Endothelial cell of umbilical vein (primary cell): Measurements from ENCODE around the gene TRAPPC10. TPM values are rescaled to one million over a fixed set of nuclear protein-coding genes. Genes with fewer than 3 reads are reported as not detected.

ENCODE experiments used
- BruUV-seq: library from RNA; stranded (reverse); fragments of 400-500 nt; replicated peaks from 2 replicates; lab custom pipeline; 2021; lab: Mats Ljungman, UMichigan
- CTCF ChIA-PET: fragments of 300-600, 350-600 bp; sonication (Branson Sonifier 250); formaldehyde crosslinking; loops from one replicate; lab custom pipeline; 2021; ENCODE audit warnings: antibody characterized with exemption, inconsistent platforms; lab: Charles Lee
- POLR2A ChIA-PET: fragments of 300-600, 350-600 bp; sonication (Branson Sonifier 250); formaldehyde crosslinking; loops from one replicate; lab custom pipeline; 2021; ENCODE audit warnings: antibody characterized with exemption, inconsistent platforms; lab: Charles Lee
- DNase-seq: peaks from one replicate; pipeline ENCODE4 v3.0.0-alpha.2; 2011; ENCODE audit warnings: low read depth, low spot score
- FAIRE-seq: peaks from 2 replicates; lab custom pipeline; 2011; peaks lifted over from hg19 to GRCh38; lab: Jason Lieb, UNC
- H2AFZ ChIP-seq: 2 replicates; pipeline ENCODE4 v1.6.0; 2012; ENCODE audit warnings: low read depth, low read length, control low read depth, inconsistent platforms
- H3K27ac ChIP-seq: 2 replicates; pipeline ENCODE4 v1.5.1; 2011; ENCODE audit warnings: low read depth, mild to moderate bottlenecking, control low read depth, low read length, moderate library complexity; ENCODE audit not compliant: insufficient read depth
- H3K27me3 ChIP-seq, 2 experiments: 2 replicates each; pipeline versions ENCODE4 v1.6.0 to v1.6.1; 2011; ENCODE audit warnings: low read length in 2 of 2, mixed read lengths in 1 of 2; ENCODE audit not compliant: control insufficient read depth in 2 of 2, insufficient read depth in 2 of 2
- H3K36me3 ChIP-seq, 2 experiments: 2 replicates in 1 of 2; 3 replicates in 1 of 2; pipeline ENCODE4 v1.5.1; 2011; ENCODE audit warnings: low read length in 2 of 2, mild to moderate bottlenecking in 1 of 2, moderate library complexity in 1 of 2; ENCODE audit not compliant: control insufficient read depth in 2 of 2, insufficient read depth in 2 of 2; ENCODE audit errors: extremely low read depth in 1 of 2
- H3K4me1 ChIP-seq: 3 replicates; pipeline ENCODE4 v1.5.1; 2011; ENCODE audit warnings: mild to moderate bottlenecking, low read length; ENCODE audit not compliant: control insufficient read depth, insufficient read depth; ENCODE audit errors: extremely low read depth
- H3K4me2 ChIP-seq: 2 replicates; pipeline ENCODE4 v1.6.1; 2011; ENCODE audit warnings: low read length, control low read depth, mixed read lengths; ENCODE audit not compliant: insufficient read depth
- H3K4me3 ChIP-seq, 3 experiments: fragments of 200-600 bp in 1 of 3; sonication (generic), shearing (Covaris generic) in 1 of 3; replicated peaks in 1 of 3; 2 replicates each; pipeline ENCODE4 v1.5.1; 2011 to 2016; ENCODE audit warnings: control low read depth in 3 of 3, low read length in 3 of 3, mild to moderate bottlenecking in 2 of 3, inconsistent platforms in 1 of 3, low read depth in 1 of 3, moderate library complexity in 1 of 3; ENCODE audit not compliant: insufficient read depth in 1 of 3
- H3K79me2 ChIP-seq: 2 replicates; pipeline ENCODE4 v1.6.0; 2012; ENCODE audit warnings: low read length, inconsistent platforms; ENCODE audit not compliant: control insufficient read depth, insufficient read depth
- H3K9ac ChIP-seq: replicated peaks from 2 replicates; pipeline ENCODE3; 2011; ENCODE audit warnings: low read length, control low read depth; ENCODE audit not compliant: insufficient read depth; ENCODE audit errors: extremely low read depth
- H3K9me1 ChIP-seq: replicated peaks from 3 replicates; pipeline ENCODE4 v1.6.0; 2011; ENCODE audit warnings: mild to moderate bottlenecking, low read length; ENCODE audit not compliant: control insufficient read depth, insufficient read depth; ENCODE audit errors: extremely low read depth
- H3K9me3 ChIP-seq: replicated peaks from 2 replicates; pipeline ENCODE4 v1.5.1; 2012; ENCODE audit warnings: low read length, inconsistent platforms; ENCODE audit not compliant: control insufficient read depth, insufficient read depth
- H4K20me1 ChIP-seq: replicated peaks from 2 replicates; pipeline ENCODE3; 2011; ENCODE audit warnings: mild to moderate bottlenecking, low read length; ENCODE audit not compliant: control insufficient read depth, insufficient read depth; ENCODE audit errors: extremely low read depth
- EZH2 ChIP-seq: IDR thresholded peaks from 2 replicates; pipeline ENCODE4 v1.6.1; 2012; ENCODE audit warnings: borderline replicate concordance, low read depth, mild to moderate bottlenecking, moderate library complexity, low read length, inconsistent platforms; ENCODE audit not compliant: severe bottlenecking
- FOS ChIP-seq: IDR thresholded peaks from 2 replicates; pipeline ENCODE4 v1.6.1; 2011; ENCODE audit warnings: mild to moderate bottlenecking, low read length, moderate library complexity, borderline replicate concordance; ENCODE audit not compliant: insufficient read depth
- GATA2 ChIP-seq: IDR thresholded peaks from 2 replicates; pipeline ENCODE4 v1.7.0; 2011; ENCODE audit warnings: low read depth, mild to moderate bottlenecking, moderate library complexity, mixed read lengths, low read length; ENCODE audit not compliant: insufficient read length, insufficient read depth
- JUN ChIP-seq: IDR thresholded peaks from 2 replicates; pipeline ENCODE4 v1.6.1; 2011; ENCODE audit warnings: borderline replicate concordance, low read depth; ENCODE audit not compliant: insufficient read length, insufficient read depth
- MYC ChIP-seq: IDR thresholded peaks from one replicate; pipeline ENCODE4 v1.6.1; 2011; ENCODE audit warnings: mild to moderate bottlenecking, low read depth, low read length
- POLR2A ChIP-seq: IDR thresholded peaks from 2 replicates; pipeline ENCODE4 v1.6.1; 2012; ENCODE audit warnings: low read depth, mild to moderate bottlenecking, control low read depth, low read length
- POLR2AphosphoS5 ChIP-seq: IDR thresholded peaks from 2 replicates; pipeline ENCODE4 v1.6.1; 2012; ENCODE audit warnings: low read depth, mild to moderate bottlenecking, control low read depth, low read length, moderate library complexity; ENCODE audit not compliant: insufficient read depth
- dilution Hi-C: fragments of 300-500 bp; cut with MboI; formaldehyde crosslinking; loops from one replicate; pipeline ENCODE4 v1.15.0; 2019; ENCODE audit warnings: low sequenced_read_pairs; ENCODE audit not compliant: extremely low pct_ligation_motif_present
- intact Hi-C: fragments of 100-400 bp; cut with micrococcal nuclease; formaldehyde crosslinking; loops from one replicate; pipeline ENCODE4 v1.10.0; 2022
- polyA plus RNA-seq, 4 experiments: library from polyadenylated mRNA; depleted of rRNA in 3 of 4; stranded (reverse) in 3 of 4; unstranded in 1 of 4; fragments of >200 nt; gene quantifications; 2 replicates each; pipeline versions ENCODE4 v1.2.1 to v1.2.3, GENCODE V29; 2011 to 2012; ENCODE audit warnings: missing spikeins in 1 of 4
- total RNA-seq: library from RNA; stranded (reverse); gene quantifications from 2 replicates; pipeline ENCODE4 v1.2.3, GENCODE V29; 2021
- TF ChIP-seq, protein P1 (sequence below), 2 donors: IDR thresholded peaks; 1 replicate in 1 of 2; 2 replicates in 1 of 2; pipeline ENCODE4 v1.5.1; 2011; ENCODE audit warnings: low read length in 2 of 2, mild to moderate bottlenecking in 2 of 2, moderate library complexity in 2 of 2, control low read depth in 1 of 2, inconsistent platforms in 1 of 2, low read depth in 1 of 2; ENCODE audit not compliant: insufficient read depth in 1 of 2; ENCODE audit errors: extremely low read depth in 1 of 2
- TF ChIP-seq, protein P2 (sequence below): IDR thresholded peaks from 2 replicates; pipeline ENCODE4 v1.6.1; 2011; ENCODE audit not compliant: insufficient read depth, insufficient read length

TRAPPC10 gene
- total and polyA plus RNA-seq, 2 donors (not counting 3 experiments of a cell fraction or from before 2014, with no cell fraction given) = 21.5 to 33.6 TPM

GRCh38 chr21:43965911-43966585, 46.1 kb upstream of the TRAPPC10 start:
- H4K20me1 ChIP-seq = no peaks in the 10 kb centered on the region
- intact Hi-C loops (no loop called here), dilution Hi-C loops (no loop called here)
- H3K4me2 ChIP-seq = no peak overlapping the region
- H3K79me2 ChIP-seq = no peaks in the 10 kb centered on the region
- no peak overlapping the region for H3K9ac ChIP-seq
- H3K4me1 ChIP-seq = no peaks in the 10 kb centered on the region
- no peaks in the 10 kb centered on the region for H3K9me3 ChIP-seq
- TF ChIP-seq MYC = no peak
- no peak for TF ChIP-seq POLR2AphosphoS5
- no peak for TF ChIP-seq EZH2
- no peak for TF ChIP-seq GATA2
- TF ChIP-seq, protein P1, sequence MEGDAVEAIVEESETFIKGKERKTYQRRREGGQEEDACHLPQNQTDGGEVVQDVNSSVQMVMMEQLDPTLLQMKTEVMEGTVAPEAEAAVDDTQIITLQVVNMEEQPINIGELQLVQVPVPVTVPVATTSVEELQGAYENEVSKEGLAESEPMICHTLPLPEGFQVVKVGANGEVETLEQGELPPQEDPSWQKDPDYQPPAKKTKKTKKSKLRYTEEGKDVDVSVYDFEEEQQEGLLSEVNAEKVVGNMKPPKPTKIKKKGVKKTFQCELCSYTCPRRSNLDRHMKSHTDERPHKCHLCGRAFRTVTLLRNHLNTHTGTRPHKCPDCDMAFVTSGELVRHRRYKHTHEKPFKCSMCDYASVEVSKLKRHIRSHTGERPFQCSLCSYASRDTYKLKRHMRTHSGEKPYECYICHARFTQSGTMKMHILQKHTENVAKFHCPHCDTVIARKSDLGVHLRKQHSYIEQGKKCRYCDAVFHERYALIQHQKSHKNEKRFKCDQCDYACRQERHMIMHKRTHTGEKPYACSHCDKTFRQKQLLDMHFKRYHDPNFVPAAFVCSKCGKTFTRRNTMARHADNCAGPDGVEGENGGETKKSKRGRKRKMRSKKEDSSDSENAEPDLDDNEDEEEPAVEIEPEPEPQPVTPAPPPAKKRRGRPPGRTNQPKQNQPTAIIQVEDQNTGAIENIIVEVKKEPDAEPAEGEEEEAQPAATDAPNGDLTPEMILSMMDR (IDR thresholded peaks at IDR 0.05; ENCODE audit: extremely low read depth in 1 of 2, insufficient read depth in 1 of 2, low read depth in 1 of 2, low read length in 2 of 2) = no peak
- TF ChIP-seq POLR2A = no peak
- TF ChIP-seq JUN = no peak
- TF ChIP-seq, protein P2, sequence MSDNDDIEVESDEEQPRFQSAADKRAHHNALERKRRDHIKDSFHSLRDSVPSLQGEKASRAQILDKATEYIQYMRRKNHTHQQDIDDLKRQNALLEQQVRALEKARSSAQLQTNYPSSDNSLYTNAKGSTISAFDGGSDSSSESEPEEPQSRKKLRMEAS = no peak
- no peak for TF ChIP-seq FOS
- FAIRE-seq = no peak
- no peak overlapping the region for H2AFZ ChIP-seq
- H3K27ac ChIP-seq = no peak overlapping the region
- ChIA-PET CTCF (interaction anchor here (1.2 to 4.3 kb wide), 2 partner anchors 9 to 155 kb away, joined by 4 to 26 read pairs; no protein-coding TSS in a partner anchor), POLR2A (no interaction called here)
- H3K9me1 ChIP-seq = no peaks in the 10 kb centered on the region
- no peak for DNase-seq
- H3K36me3 ChIP-seq = peaks cover 5 to 26% of the 10 kb centered on the region in 2 experiments
- H3K4me3 ChIP-seq = no peak overlapping the region
- BruUV-seq = no TSS peak
- no peaks in the 10 kb centered on the region for H3K27me3 ChIP-seq
